Upper lobe of left lung (tissue), 4 donors: Measurements from ENCODE around the gene MT1E.

Experiments
- POLR2AphosphoS5 ChIP-seq, 2 donors: sonication (generic); formaldehyde crosslinking; IDR thresholded peaks; one replicate each; pipeline ENCODE4 v1.5.1; 2017; ENCODE audit warnings: antibody characterized with exemption in 2 of 2
- TF ChIP-seq, protein P1 (sequence below), 6 experiments: fragments of 450-650 bp in 4 of 6; fragments of 200-600 bp in 2 of 6; sonication (generic) in 2 of 6; IDR thresholded peaks; one replicate each; pipeline ENCODE4 v1.5.1; 2016 to 2019; ENCODE audit warnings: antibody characterized with exemption in 6 of 6

DNA sequence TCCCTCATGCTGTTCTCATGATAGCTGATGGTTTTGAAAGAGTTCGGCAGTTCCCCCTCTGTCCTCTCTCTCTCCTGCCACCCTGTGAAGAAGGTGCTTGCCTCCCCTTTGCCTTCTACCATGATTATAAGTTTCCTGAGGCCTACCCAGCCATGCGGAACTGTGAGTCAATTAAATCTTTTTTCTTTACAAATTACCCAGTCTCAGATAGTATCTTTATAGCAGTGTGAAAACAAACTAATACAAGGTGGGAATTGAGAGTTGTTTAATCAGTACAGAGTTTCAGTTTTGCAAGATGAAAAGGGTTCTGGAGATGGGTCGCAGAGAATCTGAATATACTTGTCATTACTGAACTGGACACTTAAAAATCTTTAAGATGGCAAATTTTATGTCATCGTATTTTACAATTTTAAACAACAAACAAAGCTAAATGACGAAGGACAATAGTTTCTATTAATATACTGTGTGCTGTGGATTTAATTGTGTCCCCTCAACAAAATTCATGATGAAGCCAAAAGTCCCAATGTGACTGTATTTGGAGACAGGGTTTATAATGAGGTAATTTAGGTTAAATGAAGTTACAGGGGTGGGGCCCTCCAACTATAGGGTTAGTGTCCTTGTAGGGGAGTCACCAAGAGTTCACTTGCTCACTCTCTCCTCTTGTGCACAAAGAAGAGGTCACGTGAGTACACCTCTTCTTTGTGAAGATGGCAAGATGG, 31.8 kb upstream of the MT1E start:
- TF ChIP-seq, protein P1, sequence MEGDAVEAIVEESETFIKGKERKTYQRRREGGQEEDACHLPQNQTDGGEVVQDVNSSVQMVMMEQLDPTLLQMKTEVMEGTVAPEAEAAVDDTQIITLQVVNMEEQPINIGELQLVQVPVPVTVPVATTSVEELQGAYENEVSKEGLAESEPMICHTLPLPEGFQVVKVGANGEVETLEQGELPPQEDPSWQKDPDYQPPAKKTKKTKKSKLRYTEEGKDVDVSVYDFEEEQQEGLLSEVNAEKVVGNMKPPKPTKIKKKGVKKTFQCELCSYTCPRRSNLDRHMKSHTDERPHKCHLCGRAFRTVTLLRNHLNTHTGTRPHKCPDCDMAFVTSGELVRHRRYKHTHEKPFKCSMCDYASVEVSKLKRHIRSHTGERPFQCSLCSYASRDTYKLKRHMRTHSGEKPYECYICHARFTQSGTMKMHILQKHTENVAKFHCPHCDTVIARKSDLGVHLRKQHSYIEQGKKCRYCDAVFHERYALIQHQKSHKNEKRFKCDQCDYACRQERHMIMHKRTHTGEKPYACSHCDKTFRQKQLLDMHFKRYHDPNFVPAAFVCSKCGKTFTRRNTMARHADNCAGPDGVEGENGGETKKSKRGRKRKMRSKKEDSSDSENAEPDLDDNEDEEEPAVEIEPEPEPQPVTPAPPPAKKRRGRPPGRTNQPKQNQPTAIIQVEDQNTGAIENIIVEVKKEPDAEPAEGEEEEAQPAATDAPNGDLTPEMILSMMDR (IDR thresholded peaks at IDR 0.05), result no peak
- TF ChIP-seq POLR2AphosphoS5 (IDR thresholded peaks at IDR 0.05), result no peak
